Erythroblast (primary cell): ENCODE data around the gene ABHD12.

Experiments
- GATA1 ChIP-seq: IDR thresholded peaks from 2 replicates; pipeline ENCODE4 v1.6.1; 2011; ENCODE audit warnings: low read depth, mild to moderate bottlenecking, control low read depth, low read length, moderate library complexity
- POLR2A ChIP-seq: IDR thresholded peaks from 2 replicates; pipeline ENCODE4 v1.6.1; 2011; ENCODE audit warnings: mild to moderate bottlenecking, low read length

GRCh38 chr20:25277941-25278521, 112.6 kb downstream of the ABHD12 start:
- TF ChIP-seq POLR2A (no peak), GATA1 (no peak)
